Pancreas (tissue), 10 donors: Measurements from ENCODE around the gene CDK14. TPM values are rescaled to one million over a fixed set of nuclear protein-coding genes. Genes with fewer than 3 reads are reported as not detected.

Experiments
- ATAC-seq, 4 donors: fragments of 200-7000 bp; cut with Tn5 transposase; one replicate each; pipeline versions ENCODE4 v1.8.0 to v1.9.1; 2020; ENCODE audit warnings: mild to moderate bottlenecking in 4 of 4, moderate library complexity in 4 of 4
- DNase-seq, 6 donors: peaks; one replicate each; pipeline ENCODE4 v3.0.0-alpha.2; 2020
- FAIRE-seq: peaks from 2 replicates; lab custom pipeline; 2012; peaks lifted over from hg19 to GRCh38; lab: Jason Lieb, UNC
- H3K27ac ChIP-seq, 4 donors: fragments of 200-600 bp; sonication (generic); 1 replicate in 3 of 4; 2 replicates in 1 of 4; pipeline versions ENCODE4 v1.5.0 to v1.8.0; 2020
- H3K27me3 ChIP-seq, 4 donors: fragments of 200-600 bp; one replicate each; pipeline ENCODE4 v1.8.0; 2021
- H3K36me3 ChIP-seq, 3 donors: fragments of 200-600 bp; sonication (generic) in 1 of 3; one replicate each; pipeline versions ENCODE4 v1.5.0 to v1.8.0; 2020 to 2021
- H3K4me1 ChIP-seq, 3 donors: fragments of 200-600 bp; one replicate each; pipeline ENCODE4 v1.8.0; 2021
- H3K4me3 ChIP-seq, 4 donors: fragments of 200-600 bp; sonication (generic) in 2 of 4; one replicate each; pipeline versions ENCODE4 v1.5.0 to v1.8.0; 2020 to 2021
- H3K9me3 ChIP-seq, 4 donors: fragments of 200-600 bp; one replicate each; pipeline ENCODE4 v1.8.0; 2021
- CTCF ChIP-seq, 4 donors: fragments of 200-600 bp; sonication (generic) in 3 of 4; IDR thresholded peaks; one replicate each; pipeline versions ENCODE4 v1.5.0 to v1.8.0; 2021; ENCODE audit warnings: antibody characterized with exemption in 4 of 4
- WGBS, 2 donors: extraction: QIAGEN DNeasy Blood & Tissue Kit; methylation state at CpG; one replicate each; pipeline ENCODE4 v1.1.7; 2013; 5-methylcytosine and 5-hydroxymethylcytosine counted together
- intact Hi-C, 3 donors: fragments of 100-400 bp; cut with DNase I; formaldehyde crosslinking; loops; one replicate each; pipeline versions ENCODE4 v1.11.1 to v1.14.2; 2022
- polyA plus RNA-seq, 2 donors: library from polyadenylated mRNA; stranded (reverse); fragments of 200-250 nt; gene quantifications; one replicate each; pipeline ENCODE4 v1.2.3, GENCODE V29; 2013
- total RNA-seq, 6 donors: library from RNA; stranded (reverse); fragmentation: NEBNext Ultra II Directional in 4 of 6; extraction: Animal tissue kit (Norgen Biotek cat#: 25700) in 4 of 6; gene quantifications; one replicate each; pipeline versions ENCODE4 v1.2.1 to v1.2.4, GENCODE V29; 2021 to 2023
- donor health status: healthy with polysubstance abuse.
- donor health status: DM: no; HTN: no; CAD: no; lungs with moderate emphysema.
- donor health status: DM: no; HTN: no; CAD: no.
- donor health status: control.
- donor health status: control.
- donor health status: Bipolar disorder and iron deficiency.
- donor health status: DM: yes; HTN: yes; CAD: no.
- donor health status: DM: no; HTN: no; CAD: no.
- donor health status: DM: no; HTN: no; CAD: no.
- donor health status: DM: yes; HTN: yes; CAD: no.

CDK14 gene
- total and polyA plus RNA-seq, 8 donors: 4.5 to 48.3 (median 24.7) TPM

DNA sequence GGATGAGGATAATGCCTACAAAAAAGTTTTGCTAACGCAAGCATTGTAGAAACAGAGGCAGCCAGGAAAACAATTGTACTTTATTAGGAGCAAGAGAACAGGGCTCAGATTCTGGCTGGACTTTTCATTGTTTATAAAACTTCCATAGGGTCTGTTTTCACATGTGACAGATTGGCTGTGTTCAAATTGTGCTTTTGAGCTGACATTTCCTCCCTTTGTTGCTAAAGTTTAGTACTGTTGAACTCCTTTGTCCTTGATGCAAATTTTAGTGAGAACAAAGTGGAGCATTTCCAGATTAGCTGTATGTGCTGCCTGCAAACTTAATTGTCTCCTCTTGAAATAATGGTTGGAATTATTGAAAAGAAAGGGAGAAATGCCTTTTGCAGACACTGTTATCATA lies 447.1 kb downstream of the CDK14 start:
- no peak overlapping the region for H3K27ac ChIP-seq
- intact Hi-C loops: loop anchor here in 1 of 3 donors (10.0 kb wide), 1 partner anchor 578 kb away; the partner anchor contains the start of gene PTTG1IP2
- 91% methylated on average over 1 of the region's 1 CpG for WGBS, 2 donors
- FAIRE-seq (no peak), ATAC-seq (no peak), DNase-seq (no peak)
- no peaks in the 10 kb centered on the region for H3K36me3 ChIP-seq
- no peaks in the 10 kb centered on the region for H3K9me3 ChIP-seq
- H3K4me1 ChIP-seq: peaks cover 0 to 2% (median 0%) of the 10 kb centered on the region in 3 donors
- H3K4me3 ChIP-seq: no peak overlapping the region
- no peak for TF ChIP-seq CTCF (IDR thresholded peaks at IDR 0.05)
- no peaks in the 10 kb centered on the region for H3K27me3 ChIP-seq

DNA sequence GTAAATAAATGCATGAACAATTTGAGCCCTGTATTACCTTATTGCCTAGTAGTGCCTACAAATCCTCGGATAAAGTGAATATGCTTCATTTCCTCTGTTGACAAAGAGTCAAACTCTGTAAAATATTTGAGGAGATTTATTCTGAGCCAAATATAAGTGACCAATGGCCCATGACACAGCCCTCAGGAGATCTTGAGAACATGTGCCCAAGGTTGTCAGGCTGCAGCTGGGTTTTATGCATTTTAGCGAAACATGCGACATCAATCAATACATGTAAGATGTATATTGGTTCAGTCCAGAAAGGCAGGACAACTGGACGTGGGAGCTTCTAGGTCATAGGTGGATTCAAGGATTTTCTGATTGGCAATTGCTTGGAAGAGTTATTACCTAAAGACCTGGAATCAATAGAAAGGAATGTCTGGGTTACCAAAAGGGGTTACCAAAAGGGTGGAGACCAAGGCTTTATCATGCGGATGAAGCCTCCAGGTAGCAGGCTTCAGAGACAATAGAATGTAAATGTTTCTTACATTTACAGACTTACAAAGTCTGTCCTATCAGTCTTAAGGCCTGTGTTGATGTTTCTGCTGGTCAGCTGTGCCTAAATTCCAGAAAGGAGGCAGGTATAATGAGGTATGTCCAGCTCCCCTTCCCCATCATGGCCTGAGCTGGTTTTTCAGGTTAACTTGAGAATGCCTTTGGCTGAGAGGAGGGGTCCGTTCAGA lies 448.0 kb downstream of the CDK14 start:
- FAIRE-seq (no peak), DNase-seq (no peak), ATAC-seq (no peak)
- Histone ChIP-seq H3K27me3 (no peaks in the 10 kb centered on the region), H3K4me1 (no peaks in the 10 kb centered on the region), H3K36me3 (no peaks in the 10 kb centered on the region), H3K4me3 (no peak overlapping the region), H3K9me3 (no peaks in the 10 kb centered on the region), H3K27ac (no peak overlapping the region)
- intact Hi-C loops: loop anchor here in 1 of 3 donors (10.0 kb wide), 1 partner anchor 579 kb away; the partner anchor contains the start of gene PTTG1IP2
- no peak for TF ChIP-seq CTCF (IDR thresholded peaks at IDR 0.05)
- WGBS, 2 donors: 88% methylated on average over 6 of the region's 6 CpGs

GRCh38 chr7:91045606-91046005 lies 449.5 kb downstream of the CDK14 start:
- Histone ChIP-seq H3K27ac (no peak overlapping the region), H3K4me1 (no peaks in the 10 kb centered on the region), H3K27me3 (no peaks in the 10 kb centered on the region), H3K9me3 (no peaks in the 10 kb centered on the region), H3K4me3 (no peak overlapping the region), H3K36me3 (no peaks in the 10 kb centered on the region)
- no peak for ATAC-seq
- no peak for DNase-seq
- TF ChIP-seq CTCF (IDR thresholded peaks at IDR 0.05): no peak
- 81 to 85% methylated on average over 1 of the region's 1 CpG for WGBS, 2 donors
- no peak for FAIRE-seq
- intact Hi-C loops: loop anchor here in 1 of 3 donors (10.0 kb wide), 1 partner anchor 581 kb away; the partner anchor contains the start of gene PTTG1IP2

GRCh38 chr7:91046322-91047089 lies 450.4 kb downstream of the CDK14 start:
- H3K4me3 ChIP-seq: no peak overlapping the region
- TF ChIP-seq CTCF (IDR thresholded peaks at IDR 0.05): peak in 2 of 4 donors; percentile 6 to 9
- intact Hi-C loops: loop anchor here in 1 of 3 donors (10.0 kb wide), 1 partner anchor 582 kb away; the partner anchor contains the start of gene PTTG1IP2
- ATAC-seq (no peak), DNase-seq (no peak), FAIRE-seq (no peak)
- H3K27ac ChIP-seq: no peak overlapping the region
- H3K36me3 ChIP-seq: no peaks in the 10 kb centered on the region
- H3K4me1 ChIP-seq: no peaks in the 10 kb centered on the region
- no peaks in the 10 kb centered on the region for H3K27me3 ChIP-seq
- 80 to 95% methylated on average over 2 of the region's 2 CpGs for WGBS, 2 donors
- H3K9me3 ChIP-seq: no peaks in the 10 kb centered on the region
